Suppressor macrophage treated with lipopolysaccharide for 1 hour (primary cell): ENCODE results near the gene WSB2.
A peak's percentile ranks its signal among the peaks of the same experiment; 100 is the strongest.

Source experiments
- DNase-seq, 3 donors: peaks; one replicate each; pipeline ENCODE4 v3.0.0-alpha.2; 2020 to 2022

WSB2 gene

GRCh38 chr12:117986705-117987469, 74.1 kb downstream of the WSB2 start:
- DNase-seq, result peak; percentile 29 to 74 (median 43)

- DNase-seq, result no peak
Observed at GRCh38 chr12:117985182-117985581, 75.8 kb downstream of the WSB2 start.
